ENCODE data around the gene MARCHF9. TPM values are rescaled to one million over a fixed set of nuclear protein-coding genes. Genes with fewer than 3 reads are reported as not detected.
A peak's percentile ranks its signal among the peaks of the same experiment; 100 is the strongest.

The MARCHF9 gene
- total RNA-seq, 1 donor from 2014 or later, result 4.7 TPM

DNA sequence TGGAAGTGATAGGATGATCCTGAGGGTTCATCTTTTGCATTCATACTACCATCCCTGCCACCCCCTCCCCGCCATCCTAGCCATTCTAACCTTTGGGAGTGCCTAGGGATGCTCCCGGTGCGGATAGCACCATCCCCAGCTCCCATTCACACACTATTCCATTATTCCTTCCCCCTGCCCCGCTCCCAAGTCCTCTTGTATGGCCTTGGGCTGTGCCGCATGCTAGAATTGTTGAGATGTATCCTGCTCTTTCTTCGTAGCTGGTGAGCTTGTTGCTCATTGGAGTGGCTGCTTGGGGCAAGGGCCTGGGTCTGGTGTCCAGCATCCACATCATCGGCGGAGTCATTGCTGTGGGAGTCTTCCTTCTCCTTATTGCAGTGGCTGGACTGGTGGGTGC lies 9.4 kb upstream of the MARCHF9 start:
- peak overlapping the region; percentile 79 for H3K4me3 ChIP-seq (ENCODE audit: low read depth, low read length)

GRCh38 chr12:57746025-57746424 lies 8.9 kb upstream of the MARCHF9 start:
- H3K4me3 ChIP-seq (ENCODE audit: low read depth, low read length), result peak overlapping the region; percentile 79
- no peak for TF ChIP-seq CTCF (conservative IDR thresholded peaks at IDR 0.05; ENCODE audit: low read depth, low read length)
- DNase-seq (ENCODE audit: low read depth), result no peak

More for the DNA sequence above, 9.4 kb upstream of the MARCHF9 start:
- no peak for DNase-seq (ENCODE audit: low read depth)
- no peak for TF ChIP-seq CTCF (conservative IDR thresholded peaks at IDR 0.05; ENCODE audit: low read depth, low read length)

GRCh38 chr12:57749061-57749460 lies 5.8 kb upstream of the MARCHF9 start:
- H3K4me3 ChIP-seq (ENCODE audit: low read depth, low read length), result no peak overlapping the region
- no peak for DNase-seq (ENCODE audit: low read depth)
- TF ChIP-seq CTCF (conservative IDR thresholded peaks at IDR 0.05; ENCODE audit: low read depth, low read length), result no peak

- H3K4me3 ChIP-seq (ENCODE audit: low read depth, low read length), result peak overlapping the region; percentile 82
- DNase-seq (ENCODE audit: low read depth), result no peak
- no peak for TF ChIP-seq CTCF (conservative IDR thresholded peaks at IDR 0.05; ENCODE audit: low read depth, low read length)
These were observed 4.1 kb upstream of the MARCHF9 start for GRCh38 chr12:57750561-57751431.

DNA sequence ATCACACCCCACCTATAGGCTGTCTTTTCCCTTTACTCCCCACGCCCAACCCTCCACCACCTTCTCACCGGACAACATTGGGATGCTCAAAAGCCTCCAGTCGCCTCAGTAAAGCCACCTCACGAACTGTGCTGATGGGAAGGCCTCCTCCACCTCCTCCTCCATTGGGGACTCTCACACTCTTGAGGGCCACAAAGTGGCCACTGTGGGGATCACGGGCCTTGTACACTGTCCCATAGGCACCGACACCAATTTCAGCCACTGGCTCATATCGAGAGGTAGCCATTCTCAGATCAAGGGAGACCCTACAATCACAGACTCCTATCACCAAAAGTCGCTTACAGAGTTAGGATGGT lies 3.5 kb upstream of the MARCHF9 start:
- no peak for DNase-seq (ENCODE audit: low read depth)
- TF ChIP-seq CTCF (conservative IDR thresholded peaks at IDR 0.05; ENCODE audit: low read depth, low read length), result no peak
- H3K4me3 ChIP-seq (ENCODE audit: low read depth, low read length), result peak overlapping the region; percentile 82

DNA sequence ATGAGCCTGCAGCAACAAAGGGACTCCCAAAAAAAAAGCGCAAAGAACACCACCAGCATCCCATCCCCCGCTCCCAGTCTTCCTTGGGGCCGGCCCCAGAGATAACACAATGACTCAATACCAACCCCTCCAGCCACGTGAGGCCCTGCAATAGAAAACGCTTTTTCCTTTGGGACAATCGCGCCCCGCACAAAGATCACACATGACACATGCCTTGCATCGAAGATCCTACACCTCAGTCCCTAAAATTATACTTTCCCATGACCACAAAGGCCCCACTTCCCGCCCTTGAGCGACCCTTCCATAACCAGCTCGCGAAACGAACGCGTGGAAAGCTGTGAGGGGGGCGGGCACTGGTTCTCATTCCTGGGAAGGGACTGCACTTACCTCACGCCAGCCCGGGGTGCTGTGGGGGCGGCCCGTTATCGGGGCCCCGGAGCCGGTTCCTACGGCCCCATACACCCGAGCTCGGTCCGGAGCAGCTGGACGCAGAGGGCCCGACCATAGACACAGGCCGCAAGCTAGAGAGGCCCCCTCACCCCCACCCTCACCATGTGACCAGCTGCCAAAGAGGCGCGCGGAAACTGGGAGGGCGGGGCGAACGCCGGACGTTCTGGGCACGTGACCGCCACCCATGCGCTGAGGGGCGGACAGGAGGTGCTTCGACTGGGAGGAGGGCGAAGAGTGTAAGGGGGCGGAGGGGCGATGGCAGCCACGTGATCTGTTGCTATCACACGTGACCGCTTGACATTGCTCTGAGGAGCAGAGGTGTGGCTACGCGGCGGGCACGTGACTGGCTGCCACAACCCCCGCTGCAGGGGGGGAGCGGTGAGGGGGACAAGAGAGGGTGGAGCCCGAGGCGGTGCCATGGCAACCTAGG lies 2.9 kb upstream of the MARCHF9 start, which contains the start of gene CDK4:
TSS of gene CDK4 (minus strand) at position 523 of the 880 bp plus-strand sequence. CDS start 593 bp downstream, outside the sequence.
- DNase-seq (ENCODE audit: low read depth), result peak; percentile 87
- peak within 1 kb of the TSS; percentile 82 for H3K4me3 ChIP-seq (ENCODE audit: low read depth, low read length)
- no peak for TF ChIP-seq CTCF (conservative IDR thresholded peaks at IDR 0.05; ENCODE audit: low read depth, low read length)
